ENCODE measurements around the gene GFY.

- TF ChIP-seq CTCF (IDR thresholded peaks at IDR 0.05) (no peak), POLR2AphosphoS5 (IDR thresholded peaks at IDR 0.05) (no peak), POLR2A (IDR thresholded peaks at IDR 0.05) (no peak)
These were observed 25.2 kb upstream of the GFY start for GRCh38 chr19:49400029-49400428.
